Measurements from ENCODE around the gene TPK1.

DNA sequence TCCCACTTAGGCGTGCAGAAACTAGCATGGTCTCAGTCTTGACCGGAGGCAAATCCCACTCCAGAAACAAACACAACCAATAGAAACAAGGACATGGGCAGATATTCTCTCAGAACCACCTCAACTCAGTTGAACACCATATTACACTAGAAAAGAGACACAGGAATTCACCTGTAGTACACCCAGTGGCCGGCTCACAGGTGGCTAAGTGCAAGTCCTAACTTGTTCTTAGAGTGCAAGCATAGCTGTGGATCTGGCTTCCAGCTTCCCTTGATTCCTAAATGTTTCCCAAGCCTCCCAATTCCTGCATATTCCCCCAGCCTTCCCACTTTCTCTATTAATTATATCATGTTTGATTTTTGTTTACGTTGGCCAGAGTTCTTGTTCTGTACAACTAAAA, 164.4 kb downstream of the TPK1 start:
- TF ChIP-seq, protein P1, sequence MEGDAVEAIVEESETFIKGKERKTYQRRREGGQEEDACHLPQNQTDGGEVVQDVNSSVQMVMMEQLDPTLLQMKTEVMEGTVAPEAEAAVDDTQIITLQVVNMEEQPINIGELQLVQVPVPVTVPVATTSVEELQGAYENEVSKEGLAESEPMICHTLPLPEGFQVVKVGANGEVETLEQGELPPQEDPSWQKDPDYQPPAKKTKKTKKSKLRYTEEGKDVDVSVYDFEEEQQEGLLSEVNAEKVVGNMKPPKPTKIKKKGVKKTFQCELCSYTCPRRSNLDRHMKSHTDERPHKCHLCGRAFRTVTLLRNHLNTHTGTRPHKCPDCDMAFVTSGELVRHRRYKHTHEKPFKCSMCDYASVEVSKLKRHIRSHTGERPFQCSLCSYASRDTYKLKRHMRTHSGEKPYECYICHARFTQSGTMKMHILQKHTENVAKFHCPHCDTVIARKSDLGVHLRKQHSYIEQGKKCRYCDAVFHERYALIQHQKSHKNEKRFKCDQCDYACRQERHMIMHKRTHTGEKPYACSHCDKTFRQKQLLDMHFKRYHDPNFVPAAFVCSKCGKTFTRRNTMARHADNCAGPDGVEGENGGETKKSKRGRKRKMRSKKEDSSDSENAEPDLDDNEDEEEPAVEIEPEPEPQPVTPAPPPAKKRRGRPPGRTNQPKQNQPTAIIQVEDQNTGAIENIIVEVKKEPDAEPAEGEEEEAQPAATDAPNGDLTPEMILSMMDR (IDR thresholded peaks at IDR 0.05): no peak
- TF ChIP-seq POLR2A (IDR thresholded peaks at IDR 0.05): no peak

Measured in uterus (tissue), 2 donors.